HCT116 (cell line): Measurements from ENCODE around the gene THADA. TPM values are rescaled to one million over a fixed set of nuclear protein-coding genes. Genes with fewer than 3 reads are reported as not detected.

Source experiments
- ATAC-seq: fragments of 200-7000 bp; cut with Tn5 transposase; 2 replicates; pipeline ENCODE4 v1.9.1; 2020; ENCODE audit warnings: mild to moderate bottlenecking, moderate library complexity
- BruUV-seq: library from RNA; stranded (reverse); fragments of 400-500 nt; replicated peaks from 2 replicates; lab custom pipeline; 2021; lab: Mats Ljungman, UMichigan
- CTCF ChIA-PET: fragments of 300-600 bp; sonication (Branson Sonifier 250); formaldehyde crosslinking; loops from one replicate; lab custom pipeline; 2021; ENCODE audit warnings: antibody characterized with exemption; lab: Charles Lee
- POLR2A ChIA-PET: fragments of 300-600, 350-600 bp; sonication (Branson Sonifier 250); formaldehyde crosslinking; loops from one replicate; lab custom pipeline; 2021; ENCODE audit warnings: antibody characterized with exemption; lab: Charles Lee
- RAD21 ChIA-PET, 2 experiments: fragments of 300-600 bp; sonication (Branson Sonifier 250); formaldehyde crosslinking; loops; one replicate each; lab custom pipeline; 2023; ENCODE audit warnings: low total read pairs in 2 of 2; ENCODE audit not compliant: uncharacterized antibody in 2 of 2, unreplicated experiment in 2 of 2, low non-redundant PET in 1 of 2; lab: Charles Lee
- DNase-seq: peaks from one replicate; pipeline ENCODE4 v3.0.0-alpha.2; 2010; ENCODE audit warnings: low read depth, low spot score
- H2AFZ ChIP-seq: fragments of 200-600 bp; shearing (Covaris generic), sonication (generic); 2 replicates; pipeline ENCODE4 v1.6.1; 2017; ENCODE audit warnings: low read depth, mixed run types, mixed read lengths, antibody characterized with exemption, low read length; ENCODE audit not compliant: poor library complexity, severe bottlenecking
- H3K27ac ChIP-seq: 2 replicates; pipeline ENCODE4 v1.5.1; 2012; ENCODE audit warnings: low read depth, low read length
- H3K27me3 ChIP-seq: fragments of 200-600 bp; sonication (generic); 2 replicates; pipeline ENCODE4 v1.6.1; 2016; ENCODE audit warnings: mixed run types, low read length, mixed read lengths; ENCODE audit not compliant: insufficient read depth
- H3K36me3 ChIP-seq, 2 experiments: fragments of 200-500 bp in 1 of 2; fragments of 200-600 bp in 1 of 2; sonication (Bioruptor generic) in 1 of 2; sonication (generic) in 1 of 2; 2 replicates each; pipeline versions ENCODE4 v1.5.1 to v1.6.1; 2014 to 2016; ENCODE audit warnings: low read length in 2 of 2, inconsistent platforms in 1 of 2, mixed read lengths in 1 of 2, mixed run types in 1 of 2; ENCODE audit not compliant: insufficient read depth in 2 of 2, control insufficient read depth in 1 of 2
- H3K4me1 ChIP-seq, 2 experiments: fragments of 200-600 bp in 1 of 2; sonication (generic) in 1 of 2; 2 replicates each; pipeline versions ENCODE4 v1.5.1 to v1.6.1; 2012 to 2017; ENCODE audit warnings: low read length in 2 of 2, inconsistent platforms in 1 of 2, mild to moderate bottlenecking in 1 of 2, mixed read lengths in 1 of 2, mixed run types in 1 of 2, moderate library complexity in 1 of 2; ENCODE audit not compliant: insufficient read depth in 2 of 2, control insufficient read depth in 1 of 2
- H3K4me2 ChIP-seq: fragments of 200-600 bp; sonication (generic); 2 replicates; pipeline ENCODE4 v1.6.1; 2017; ENCODE audit warnings: mixed run types, low read length, mixed read lengths
- H3K4me3 ChIP-seq, 2 experiments: fragments of 200-600 bp in 1 of 2; sonication (generic) in 1 of 2; replicated peaks in 1 of 2; 2 replicates each; pipeline ENCODE4 v1.5.1; 2011 to 2016; ENCODE audit warnings: low read length in 2 of 2, control low read depth in 1 of 2, low read depth in 1 of 2, mild to moderate bottlenecking in 1 of 2, mixed read lengths in 1 of 2, mixed run types in 1 of 2
- H3K79me2 ChIP-seq: fragments of 200-600 bp; sonication (generic); 2 replicates; pipeline ENCODE4 v1.6.1; 2017; ENCODE audit warnings: mild to moderate bottlenecking, mixed run types, low read length, moderate library complexity, mixed read lengths; ENCODE audit not compliant: insufficient read depth
- H3K9ac ChIP-seq: fragments of 200-600 bp; sonication (generic); 2 replicates; pipeline ENCODE4 v1.6.1; 2016; ENCODE audit warnings: low read length, mixed read lengths
- H3K9me2 ChIP-seq: fragments of 200-600 bp; sonication (generic), shearing (Covaris generic); 2 replicates; pipeline ENCODE4 v1.6.1; 2017; ENCODE audit warnings: mixed run types, mild to moderate bottlenecking, moderate library complexity; ENCODE audit not compliant: insufficient read depth
- H3K9me3 ChIP-seq, 2 experiments: fragments of 200-500 bp in 1 of 2; fragments of 200-600 bp in 1 of 2; sonication (Bioruptor generic) in 1 of 2; sonication (generic) in 1 of 2; 2 replicates each; pipeline ENCODE4 v1.6.1; 2014 to 2017; ENCODE audit warnings: low read length in 2 of 2, mixed read lengths in 2 of 2, inconsistent platforms in 1 of 2, low read depth in 1 of 2, mild to moderate bottlenecking in 1 of 2, mixed run types in 1 of 2, moderate library complexity in 1 of 2; ENCODE audit not compliant: control insufficient read depth in 1 of 2, insufficient read depth in 1 of 2
- H4K20me1 ChIP-seq: fragments of 200-600 bp; sonication (generic), shearing (Covaris generic); 2 replicates; pipeline ENCODE4 v1.6.1; 2017; ENCODE audit warnings: mixed run types, mild to moderate bottlenecking, moderate library complexity; ENCODE audit not compliant: insufficient read depth
- CEBPB ChIP-seq: IDR thresholded peaks from 2 replicates; pipeline ENCODE4 v1.6.1; 2012; ENCODE audit warnings: low read depth
- CTCF ChIP-seq, 3 experiments: fragments of 200-600 bp in 1 of 3; sonication (generic) in 1 of 3; IDR thresholded peaks in 2 of 3; conservative IDR thresholded peaks in 1 of 3; 2 replicates each; pipeline ENCODE4 v1.5.1; 2012 to 2017; ENCODE audit warnings: low read depth in 2 of 3, low read length in 2 of 3, antibody characterized with exemption in 1 of 3, borderline replicate concordance in 1 of 3, control low read depth in 1 of 3, mild to moderate bottlenecking in 1 of 3, mixed read lengths in 1 of 3, mixed run types in 1 of 3, moderate library complexity in 1 of 3; ENCODE audit not compliant: insufficient read depth in 1 of 3
- EGR1 ChIP-seq: IDR thresholded peaks from 2 replicates; pipeline ENCODE4 v1.6.1; 2012; ENCODE audit warnings: low read depth
- EZH2 ChIP-seq: fragments of 200-600 bp; sonication (generic); IDR thresholded peaks from 2 replicates; pipeline ENCODE4 v1.6.1; 2017; ENCODE audit warnings: antibody characterized with exemption, mixed run types
- SIN3A ChIP-seq: IDR thresholded peaks from 2 replicates; pipeline ENCODE4 v1.6.1; 2012; ENCODE audit warnings: low read depth
- intact Hi-C: fragments of 100-400 bp; cut with micrococcal nuclease; formaldehyde crosslinking; loops from 2 replicates; pipeline ENCODE4 v1.10.0; 2022
- total RNA-seq: library from RNA; stranded (reverse); gene quantifications from one replicate; pipeline ENCODE4 v1.2.1, GENCODE V29; 2021; ENCODE audit not compliant: unreplicated experiment

The THADA gene
- total RNA-seq, 1 experiment from 2014 or later: 30.7 TPM

GRCh38 chr2:43424262-43425207 lies 171.3 kb downstream of the THADA start:
- DNase-seq: no peak
- BruUV-seq: no TSS peak
- Histone ChIP-seq H3K9ac (no peak overlapping the region), H2AFZ (no peak overlapping the region), H3K27me3 (no peaks in the 10 kb centered on the region), H3K9me3 (no peaks in the 10 kb centered on the region), H3K79me2 (no peaks in the 10 kb centered on the region), H3K27ac (peak overlapping the region; percentile 84), H3K4me2 (no peak overlapping the region), H3K9me2 (no peaks in the 10 kb centered on the region), H3K4me3 (no peak overlapping the region), H3K4me1 (peaks cover 72 to 73% of the 10 kb centered on the region in 2 experiments), H4K20me1 (no peaks in the 10 kb centered on the region), H3K36me3 (no peaks in the 10 kb centered on the region)
- ChIA-PET POLR2A (no interaction called here), RAD21 (no interaction called here), CTCF (no interaction called here)
- intact Hi-C loops: no loop called here
- ATAC-seq: no peak
- TF ChIP-seq EGR1: no peak
- TF ChIP-seq SIN3A: 0 out of 2 replicates have a peak, but pooled peaks have one; percentile 3

- Histone ChIP-seq H3K36me3 (no peaks in the 10 kb centered on the region), H3K79me2 (no peaks in the 10 kb centered on the region), H3K9me3 (no peaks in the 10 kb centered on the region), H3K27me3 (no peaks in the 10 kb centered on the region), H3K4me3 (no peak overlapping the region), H4K20me1 (no peaks in the 10 kb centered on the region), H3K4me1 (peaks cover 68 to 70% of the 10 kb centered on the region in 2 experiments), H3K27ac (no peak overlapping the region), H2AFZ (no peak overlapping the region), H3K9ac (no peak overlapping the region), H3K9me2 (no peaks in the 10 kb centered on the region), H3K4me2 (no peak overlapping the region)
- intact Hi-C loops: no loop called here
- ChIA-PET CTCF (no interaction called here), POLR2A (no interaction called here), RAD21 (no interaction called here)
- ATAC-seq: no peak
- no TSS peak for BruUV-seq
- no peak for TF ChIP-seq CEBPB
- TF ChIP-seq EZH2: no peak
- TF ChIP-seq CTCF (IDR thresholded peaks at IDR 0.05 in 2 of 3, conservative IDR thresholded peaks at IDR 0.05 in 1 of 3; ENCODE audit: borderline replicate concordance in 1 of 3, insufficient read depth in 1 of 3, low read depth in 2 of 3, low read length in 2 of 3): no peak
- no peak for DNase-seq
These were observed 171.9 kb downstream of the THADA start for GRCh38 chr2:43423941-43424261.
